ENCODE results near the gene PEX5L.

DNA sequence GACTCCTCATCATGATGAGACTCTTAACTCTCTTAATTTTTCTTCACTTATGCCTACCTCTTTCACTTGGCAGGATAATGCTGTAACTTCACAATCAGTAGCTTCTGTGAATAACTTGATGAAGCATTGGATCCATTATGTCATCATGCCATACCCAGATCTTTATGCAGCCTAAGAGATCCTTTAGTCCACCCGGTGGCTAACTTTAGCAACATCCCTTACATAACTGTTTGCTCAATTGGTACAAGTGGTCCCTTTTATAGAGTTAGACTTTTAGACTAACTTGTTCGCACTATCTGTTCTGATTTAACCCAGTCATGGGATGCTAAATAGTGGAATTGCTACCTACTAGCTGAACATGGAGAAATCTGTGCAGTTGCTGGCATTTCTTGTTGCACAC lies 199.4 kb downstream of the PEX5L start:
- TF ChIP-seq, protein P1, sequence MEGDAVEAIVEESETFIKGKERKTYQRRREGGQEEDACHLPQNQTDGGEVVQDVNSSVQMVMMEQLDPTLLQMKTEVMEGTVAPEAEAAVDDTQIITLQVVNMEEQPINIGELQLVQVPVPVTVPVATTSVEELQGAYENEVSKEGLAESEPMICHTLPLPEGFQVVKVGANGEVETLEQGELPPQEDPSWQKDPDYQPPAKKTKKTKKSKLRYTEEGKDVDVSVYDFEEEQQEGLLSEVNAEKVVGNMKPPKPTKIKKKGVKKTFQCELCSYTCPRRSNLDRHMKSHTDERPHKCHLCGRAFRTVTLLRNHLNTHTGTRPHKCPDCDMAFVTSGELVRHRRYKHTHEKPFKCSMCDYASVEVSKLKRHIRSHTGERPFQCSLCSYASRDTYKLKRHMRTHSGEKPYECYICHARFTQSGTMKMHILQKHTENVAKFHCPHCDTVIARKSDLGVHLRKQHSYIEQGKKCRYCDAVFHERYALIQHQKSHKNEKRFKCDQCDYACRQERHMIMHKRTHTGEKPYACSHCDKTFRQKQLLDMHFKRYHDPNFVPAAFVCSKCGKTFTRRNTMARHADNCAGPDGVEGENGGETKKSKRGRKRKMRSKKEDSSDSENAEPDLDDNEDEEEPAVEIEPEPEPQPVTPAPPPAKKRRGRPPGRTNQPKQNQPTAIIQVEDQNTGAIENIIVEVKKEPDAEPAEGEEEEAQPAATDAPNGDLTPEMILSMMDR (IDR thresholded peaks at IDR 0.05), result no peak
- TF ChIP-seq EP300 (IDR thresholded peaks at IDR 0.05) (no peak), POLR2A (IDR thresholded peaks at IDR 0.05) (no peak)
